ENCODE measurements around the gene NIBAN1. TPM values are rescaled to one million over a fixed set of nuclear protein-coding genes. Genes with fewer than 3 reads are reported as not detected.

The NIBAN1 gene
- total and polyA plus RNA-seq, 9 of the 15 experiments (the other 6 are each of a cell fraction or from before 2014, with no cell fraction given): 1.5 to 26.6 (median 16.2) TPM

DNA sequence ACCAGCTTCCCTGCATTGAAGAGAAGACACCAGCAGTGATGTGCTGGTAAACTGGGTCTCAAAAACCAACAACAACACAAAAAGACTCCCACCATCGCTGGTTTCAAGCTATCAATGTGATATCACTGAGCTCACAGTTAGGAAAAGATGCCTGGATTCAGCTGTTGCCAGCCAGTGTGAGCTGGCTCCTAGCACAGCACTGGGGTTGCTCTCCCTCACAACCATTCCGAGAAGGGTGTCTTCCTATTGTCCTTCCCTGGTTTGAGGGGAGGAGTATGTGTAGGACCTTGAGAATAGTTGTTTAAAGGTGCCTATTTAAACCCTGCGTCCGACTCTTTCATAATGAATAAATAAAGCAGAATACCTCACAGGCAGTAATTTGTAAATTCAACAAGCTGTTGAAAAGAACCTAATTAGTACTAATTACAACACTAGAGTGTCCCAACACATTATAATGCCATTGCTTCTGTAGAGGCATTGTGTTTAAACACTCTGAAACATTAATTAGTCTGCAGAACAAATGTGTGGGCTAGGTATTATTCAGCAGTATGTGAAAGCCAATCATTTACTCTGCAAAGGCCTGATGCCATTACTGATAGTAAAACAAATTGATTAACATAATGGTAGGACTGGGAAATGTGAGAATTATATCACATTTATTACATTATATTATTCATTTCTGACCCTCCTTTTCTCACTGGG, 17.2 kb downstream of the NIBAN1 start:
- no peak for DNase-seq (ENCODE audit: extremely low read depth in 1 of 4, low spot score in 3 of 4)
- TF ChIP-seq ZNF584 (CRISPR knock-in tag; IDR thresholded peaks at IDR 0.05; ENCODE audit: low read depth) (no peak), JUN (IDR thresholded peaks at IDR 0.05; ENCODE audit: borderline replicate concordance, low read depth, low read length) (no peak), JUN (CRISPR knock-in tag; IDR thresholded peaks at IDR 0.05; ENCODE audit: borderline replicate concordance) (0 out of 2 replicates have a peak, but pooled peaks have one; percentile 36)
- TF ChIP-seq, protein P1, sequence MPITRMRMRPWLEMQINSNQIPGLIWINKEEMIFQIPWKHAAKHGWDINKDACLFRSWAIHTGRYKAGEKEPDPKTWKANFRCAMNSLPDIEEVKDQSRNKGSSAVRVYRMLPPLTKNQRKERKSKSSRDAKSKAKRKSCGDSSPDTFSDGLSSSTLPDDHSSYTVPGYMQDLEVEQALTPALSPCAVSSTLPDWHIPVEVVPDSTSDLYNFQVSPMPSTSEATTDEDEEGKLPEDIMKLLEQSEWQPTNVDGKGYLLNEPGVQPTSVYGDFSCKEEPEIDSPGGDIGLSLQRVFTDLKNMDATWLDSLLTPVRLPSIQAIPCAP (CRISPR knock-in tag; IDR thresholded peaks at IDR 0.05; ENCODE audit: borderline replicate concordance): no peak
- no peak overlapping the region for H3K4me2 ChIP-seq (ENCODE audit: insufficient read depth, low read length)
- intact Hi-C loops (cut with micrococcal nuclease): no loop called here
- H4K20me1 ChIP-seq (replicated peaks; ENCODE audit: control insufficient read depth, insufficient read depth, low read length): 0 out of 2 replicates have a peak, but pooled peaks cover 5% of the 10 kb centered on the region
- H3K9me3 ChIP-seq (replicated peaks; ENCODE audit: control insufficient read depth, insufficient read depth, low read depth, low read length): no peaks in the 10 kb centered on the region
- no TSS peak for BruUV-seq (replicated peaks)
- H3K9ac ChIP-seq (ENCODE audit: insufficient read depth in 1 of 2, low read depth in 2 of 2, low read length in 2 of 2): no peak overlapping the region
- no peak overlapping the region for H3K27ac ChIP-seq (ENCODE audit: extremely low read depth, low read depth, low read length)
- no peaks in the 10 kb centered on the region for H3K36me3 ChIP-seq (ENCODE audit: control insufficient read depth, insufficient read depth, low read length)
- in situ Hi-C loops (cut with MboI): no loop called here
- ATAC-seq: 0 out of 3 replicates have a peak, but pooled peaks have one; percentile 5
- H3K4me3 ChIP-seq: no peak overlapping the region
- 68% methylated on average over 4 of the region's 4 CpGs for WGBS (ENCODE audit: insufficient coverage, low coverage, missing lambda C conversion rate)
- H3K27me3 ChIP-seq (ENCODE audit: control insufficient read depth in 2 of 2, insufficient read depth in 2 of 2, low read length in 2 of 2): no peaks in the 10 kb centered on the region
- H2AFZ ChIP-seq (ENCODE audit: low read depth, low read length): no peak overlapping the region
- H3K4me1 ChIP-seq (replicated peaks in 1 of 2; ENCODE audit: control insufficient read depth in 2 of 2, insufficient read depth in 2 of 2, low read length in 2 of 2): peaks cover 0 to 10% of the 10 kb centered on the region in 2 experiments; a peak in 3 of 5 replicates
- ChIA-PET POLR2A (interaction anchor here (0.6 to 5.0 kb wide), 4 partner anchors 10 to 224 kb away, joined by 3 to 63 read pairs (median 6); partner anchors contain the start of gene NIBAN1), CTCF (ENCODE audit: low intra/inter-chr PET ratio) (no interaction called here)
- H3K9me1 ChIP-seq (ENCODE audit: control insufficient read depth, insufficient read depth, low read length): no peaks in the 10 kb centered on the region
- FAIRE-seq: no peak
- peaks cover 2% of the 10 kb centered on the region; the same call in 1 of the 3 replicates for H3K79me2 ChIP-seq (ENCODE audit: control insufficient read depth, insufficient read depth, low read length)

Data from K562 (cell line).